ENCODE data around the gene COA1.
"Not testable (repeated sequence)": the region's sequence is repeated elsewhere in the genome, so short reads cannot be mapped to it uniquely, and the experiment has no call there.

DNA sequence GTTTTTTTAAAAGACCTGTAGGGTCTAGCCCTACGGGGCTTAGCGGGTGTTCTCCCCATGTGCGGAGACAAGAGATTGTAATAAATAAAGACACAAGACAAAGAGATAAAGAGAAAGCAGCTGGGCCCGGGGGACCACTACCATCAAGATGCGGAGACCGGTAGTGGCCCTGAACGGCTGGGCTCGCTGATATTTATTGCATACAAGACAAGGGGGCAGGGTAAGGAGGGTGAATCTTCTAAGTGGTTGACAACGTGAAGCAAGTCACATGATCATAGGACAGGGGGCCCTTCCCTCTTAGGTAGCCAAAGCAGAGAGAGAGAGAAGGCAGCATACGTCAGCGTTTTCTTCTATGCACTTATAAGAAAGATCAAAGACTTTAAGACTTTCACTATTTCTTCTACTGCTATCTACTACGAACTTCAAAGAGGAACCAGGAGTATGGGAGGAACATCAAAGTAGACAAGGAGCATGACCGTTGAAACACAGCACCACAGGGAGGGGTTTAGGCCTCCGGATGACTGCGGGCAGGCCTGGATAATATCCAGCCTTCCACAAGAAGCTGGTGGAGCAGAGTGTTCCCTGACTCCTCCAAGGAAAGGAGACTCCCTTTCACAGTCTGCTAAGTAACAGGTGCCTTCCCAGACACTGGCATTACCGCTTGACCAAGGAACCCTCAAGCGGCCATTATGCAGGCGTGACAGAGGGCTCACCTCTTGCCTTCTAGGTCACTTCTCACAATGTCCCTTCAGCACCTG is 5.4 kb upstream of the COA1 start:
- TF ChIP-seq, protein P1, sequence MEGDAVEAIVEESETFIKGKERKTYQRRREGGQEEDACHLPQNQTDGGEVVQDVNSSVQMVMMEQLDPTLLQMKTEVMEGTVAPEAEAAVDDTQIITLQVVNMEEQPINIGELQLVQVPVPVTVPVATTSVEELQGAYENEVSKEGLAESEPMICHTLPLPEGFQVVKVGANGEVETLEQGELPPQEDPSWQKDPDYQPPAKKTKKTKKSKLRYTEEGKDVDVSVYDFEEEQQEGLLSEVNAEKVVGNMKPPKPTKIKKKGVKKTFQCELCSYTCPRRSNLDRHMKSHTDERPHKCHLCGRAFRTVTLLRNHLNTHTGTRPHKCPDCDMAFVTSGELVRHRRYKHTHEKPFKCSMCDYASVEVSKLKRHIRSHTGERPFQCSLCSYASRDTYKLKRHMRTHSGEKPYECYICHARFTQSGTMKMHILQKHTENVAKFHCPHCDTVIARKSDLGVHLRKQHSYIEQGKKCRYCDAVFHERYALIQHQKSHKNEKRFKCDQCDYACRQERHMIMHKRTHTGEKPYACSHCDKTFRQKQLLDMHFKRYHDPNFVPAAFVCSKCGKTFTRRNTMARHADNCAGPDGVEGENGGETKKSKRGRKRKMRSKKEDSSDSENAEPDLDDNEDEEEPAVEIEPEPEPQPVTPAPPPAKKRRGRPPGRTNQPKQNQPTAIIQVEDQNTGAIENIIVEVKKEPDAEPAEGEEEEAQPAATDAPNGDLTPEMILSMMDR (IDR thresholded peaks at IDR 0.05), result not testable (repeated sequence)
- TF ChIP-seq POLR2A (IDR thresholded peaks at IDR 0.05), result not testable (repeated sequence)
